DMS114 treated with DMSO at 0.1 percent for 48 hours (cell line): ENCODE data around the gene PDGFD.

Experiments used
- DNase-seq: peaks from one replicate; lab custom pipeline; 2025; ENCODE audit not compliant: unreplicated experiment; lab: John Stamatoyannopoulos, UW

Gene PDGFD

DNA sequence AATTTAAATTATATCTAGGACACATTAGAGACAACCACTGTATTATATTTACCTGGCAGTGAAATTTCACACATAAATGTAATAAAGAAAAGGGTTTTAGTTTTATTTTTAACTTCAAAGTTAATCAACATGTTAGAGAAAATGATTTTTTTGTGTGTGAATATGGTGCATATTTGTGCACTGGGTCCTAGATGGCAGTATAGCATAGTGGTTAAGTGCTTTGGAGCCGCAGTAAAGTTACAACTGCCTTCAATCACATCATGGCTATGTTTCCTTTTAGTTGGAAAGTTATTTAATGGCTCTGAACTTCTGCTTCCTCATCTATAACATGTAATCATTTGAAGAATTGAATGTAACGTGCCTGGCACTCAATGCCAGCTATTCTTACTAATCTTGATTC is 236.4 kb downstream of the PDGFD start:
- DNase-seq: no peak

GRCh38 chr11:103926990-103927389 is 237.0 kb downstream of the PDGFD start:
- no peak for DNase-seq

DNA sequence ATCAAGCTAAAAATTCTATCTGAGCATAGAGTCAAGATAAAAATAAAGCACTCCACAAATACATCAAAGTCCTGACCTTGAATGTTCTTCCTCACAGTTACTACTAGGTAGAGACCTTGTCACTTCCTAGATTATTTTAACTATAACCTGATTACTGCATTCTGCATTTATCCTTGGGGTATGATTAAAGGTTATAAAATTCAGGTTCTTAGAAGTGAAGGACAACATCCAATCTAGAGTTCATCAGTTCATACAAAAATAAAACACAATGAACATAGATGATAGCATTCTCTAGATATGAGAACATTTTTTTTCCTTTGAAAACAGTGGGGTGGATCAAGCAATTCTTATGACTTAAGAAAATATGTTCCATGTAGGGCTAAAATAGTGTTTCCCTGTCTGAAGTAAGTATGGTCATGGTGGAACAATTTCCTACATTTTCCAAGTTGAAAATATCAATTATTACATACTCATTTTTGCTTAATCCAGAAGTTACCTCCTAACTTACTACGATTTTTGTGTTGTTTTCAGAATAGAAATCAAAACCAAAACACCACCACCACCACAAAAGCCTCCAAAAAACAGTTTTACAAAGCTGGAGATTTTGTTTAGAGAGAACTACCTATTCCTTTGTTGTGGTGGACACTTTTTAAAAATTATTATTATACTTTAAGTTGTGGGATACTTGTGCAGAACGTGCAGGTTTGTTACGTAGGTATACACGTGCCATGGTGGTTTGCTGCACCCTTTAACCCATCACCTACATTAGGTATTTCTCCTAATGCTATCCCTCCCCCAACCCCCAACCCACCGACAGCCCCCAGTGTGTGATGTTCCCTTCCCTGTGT is 239.6 kb downstream of the PDGFD start:
- DNase-seq: no peak

- no peak for DNase-seq
Observed at GRCh38 chr11:103923451-103923931, 240.5 kb downstream of the PDGFD start.

DNA sequence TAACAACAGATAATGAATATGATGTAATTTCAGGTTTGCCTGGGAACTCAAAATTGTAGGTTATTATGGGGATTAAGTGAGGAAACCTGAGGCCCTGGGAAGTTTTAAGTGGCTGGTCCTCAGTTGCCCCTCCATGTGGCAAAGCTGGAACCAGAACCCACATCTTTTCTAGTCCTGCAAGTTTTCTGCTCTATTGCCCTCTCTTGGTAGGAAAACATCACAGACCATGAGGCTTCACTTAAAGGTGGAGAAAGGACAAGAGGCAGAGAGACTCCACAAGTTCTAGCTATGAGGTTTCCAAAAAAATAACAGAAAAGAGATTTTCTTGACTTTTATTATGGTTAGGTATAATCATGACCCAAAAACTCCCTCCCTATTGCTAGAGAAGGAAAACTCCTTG is 243.0 kb downstream of the PDGFD start:
- DNase-seq: no peak

DNA sequence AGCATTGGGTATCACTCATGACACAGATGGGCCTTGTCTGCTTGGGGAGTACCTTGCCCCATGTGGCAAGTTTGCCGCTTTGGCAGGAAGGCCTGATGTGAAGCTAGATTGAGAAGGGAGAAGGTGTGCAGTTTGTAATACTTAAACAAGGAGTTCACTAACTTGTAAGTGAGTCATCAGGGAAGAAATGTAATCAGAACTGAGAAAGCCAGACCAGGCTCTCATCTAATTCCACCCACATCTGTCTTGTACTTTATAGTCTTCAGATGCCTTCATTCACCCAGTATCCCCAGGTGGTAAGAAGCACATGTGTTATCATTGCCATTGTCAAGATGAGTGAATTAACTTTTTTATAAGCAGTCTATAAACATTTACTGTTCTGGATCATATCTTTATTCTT is 243.5 kb downstream of the PDGFD start:
- DNase-seq: no peak

DNA sequence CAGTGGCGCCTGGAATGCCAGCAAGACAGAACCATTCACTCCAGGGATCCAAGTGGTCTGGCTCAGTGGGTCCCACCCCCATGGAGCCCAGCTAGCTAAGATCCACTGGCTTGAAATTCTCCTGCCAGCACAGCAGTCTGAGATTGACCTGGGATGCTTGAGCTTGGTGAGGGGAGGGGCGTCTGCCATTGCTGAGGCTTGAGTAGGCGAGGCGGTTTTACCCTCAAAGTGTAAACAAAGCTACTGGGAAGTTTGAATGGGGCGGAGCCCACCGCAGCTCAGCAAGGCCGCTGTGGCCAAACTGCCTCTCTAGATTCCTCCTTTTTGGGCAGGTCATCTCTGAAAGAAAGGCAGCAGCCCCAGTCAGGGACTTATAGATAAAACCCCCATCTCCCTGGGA is 253.2 kb downstream of the PDGFD start:
- DNase-seq: no peak

DNA sequence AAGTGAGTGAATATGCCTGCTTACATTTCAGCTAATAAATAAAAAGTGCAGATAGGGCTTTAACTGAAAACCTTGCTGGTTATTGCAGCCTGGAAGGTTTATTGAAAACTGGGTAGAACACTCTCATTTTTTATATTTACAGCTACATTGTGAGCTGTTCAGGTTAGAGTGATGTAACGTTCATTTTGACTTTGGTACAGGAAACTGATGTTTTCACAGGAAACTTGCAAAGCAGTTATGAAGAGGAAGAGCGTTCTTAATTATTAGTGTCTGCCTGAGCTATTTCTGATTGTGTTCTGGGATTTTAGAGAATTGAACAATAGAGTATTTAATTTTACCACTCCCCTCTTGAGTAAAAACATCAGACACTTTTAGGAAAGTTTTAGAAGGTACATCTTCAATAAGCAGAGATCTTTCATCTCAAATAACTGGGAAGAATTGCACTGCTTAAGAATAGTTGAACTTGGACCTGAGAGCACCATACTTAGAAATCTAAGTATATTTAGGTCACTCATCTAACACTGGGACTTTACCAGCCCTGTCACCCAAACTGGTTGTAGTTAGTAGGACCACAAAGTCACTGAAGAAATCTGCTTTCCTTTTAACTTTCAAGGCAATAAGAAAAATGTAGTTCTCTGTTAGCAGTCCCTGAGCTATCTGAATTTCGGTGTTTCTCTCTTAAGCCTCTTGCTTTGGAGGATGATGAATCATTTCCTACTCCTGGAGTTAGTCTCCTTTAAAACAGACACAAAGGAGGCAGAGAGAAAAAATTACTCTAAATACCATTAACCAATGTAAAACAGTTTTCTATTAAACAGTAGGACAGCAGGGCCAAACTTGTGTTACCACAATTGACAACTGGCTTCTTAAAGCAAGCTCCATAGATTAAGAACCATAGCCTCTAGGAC is 256.1 kb downstream of the PDGFD start:
- no peak for DNase-seq

DNA sequence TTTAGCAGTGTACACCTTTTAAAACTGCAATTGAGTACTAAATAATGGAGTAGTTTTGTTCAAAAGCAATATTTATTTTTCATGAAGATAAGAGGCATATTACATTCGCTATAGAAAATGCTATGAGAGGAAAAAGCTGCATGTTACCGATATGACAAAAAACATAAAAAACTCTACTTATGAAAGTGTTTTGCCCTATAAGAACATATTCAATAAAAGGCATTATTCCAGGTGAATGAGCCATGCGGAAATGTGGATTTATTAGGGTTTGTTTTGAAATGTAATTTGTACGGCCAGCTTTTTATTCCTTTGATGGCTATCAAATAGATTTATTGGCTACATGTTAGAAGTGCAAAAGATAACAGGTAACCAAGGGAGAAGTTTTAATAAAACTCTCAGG is 256.8 kb downstream of the PDGFD start:
- no peak for DNase-seq

DNA sequence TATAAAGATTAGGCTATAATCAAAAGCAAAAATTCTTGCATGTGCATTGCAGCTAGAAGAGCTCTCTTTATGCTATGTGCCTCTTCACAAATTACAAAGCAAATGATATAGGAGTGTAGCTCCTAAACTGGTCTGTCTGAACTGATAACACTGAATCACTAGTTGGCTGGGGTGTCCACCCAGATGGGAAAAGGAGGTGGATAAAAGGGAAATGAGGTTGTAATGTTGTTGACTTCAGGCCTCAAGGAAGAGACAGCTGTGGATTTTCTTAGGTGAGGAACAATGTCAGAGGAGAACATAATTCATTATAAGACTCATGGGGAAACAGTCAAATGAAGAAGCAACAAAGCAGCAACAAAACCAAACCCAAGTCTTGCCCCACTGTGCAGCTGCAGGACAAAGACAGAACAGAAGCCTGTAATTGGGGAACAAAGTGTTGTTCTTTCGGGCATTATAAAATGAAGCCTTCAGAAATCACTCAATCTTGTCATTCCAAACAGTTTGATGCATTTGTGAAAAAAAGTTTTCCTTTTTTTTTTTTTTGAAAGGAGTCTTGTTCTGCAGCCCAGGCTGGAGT is 257.6 kb downstream of the PDGFD start:
- DNase-seq: no peak

DNA sequence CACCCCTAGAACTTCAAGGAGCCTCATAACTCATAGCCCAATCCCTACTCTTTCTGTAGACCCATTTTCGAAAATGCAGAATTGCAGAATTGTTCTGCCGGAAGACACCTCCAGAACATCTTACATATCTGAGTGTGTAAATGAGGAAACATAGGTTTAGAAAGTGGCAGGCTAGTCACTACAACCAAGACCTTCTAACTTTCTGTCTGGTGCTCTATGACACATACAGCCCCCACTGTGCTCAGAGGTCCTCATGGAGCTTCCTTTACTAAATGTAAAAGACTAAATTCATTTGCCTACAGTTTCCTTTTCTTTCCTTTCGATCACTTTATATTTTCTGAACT is 259.7 kb downstream of the PDGFD start:
- no peak for DNase-seq

DNA sequence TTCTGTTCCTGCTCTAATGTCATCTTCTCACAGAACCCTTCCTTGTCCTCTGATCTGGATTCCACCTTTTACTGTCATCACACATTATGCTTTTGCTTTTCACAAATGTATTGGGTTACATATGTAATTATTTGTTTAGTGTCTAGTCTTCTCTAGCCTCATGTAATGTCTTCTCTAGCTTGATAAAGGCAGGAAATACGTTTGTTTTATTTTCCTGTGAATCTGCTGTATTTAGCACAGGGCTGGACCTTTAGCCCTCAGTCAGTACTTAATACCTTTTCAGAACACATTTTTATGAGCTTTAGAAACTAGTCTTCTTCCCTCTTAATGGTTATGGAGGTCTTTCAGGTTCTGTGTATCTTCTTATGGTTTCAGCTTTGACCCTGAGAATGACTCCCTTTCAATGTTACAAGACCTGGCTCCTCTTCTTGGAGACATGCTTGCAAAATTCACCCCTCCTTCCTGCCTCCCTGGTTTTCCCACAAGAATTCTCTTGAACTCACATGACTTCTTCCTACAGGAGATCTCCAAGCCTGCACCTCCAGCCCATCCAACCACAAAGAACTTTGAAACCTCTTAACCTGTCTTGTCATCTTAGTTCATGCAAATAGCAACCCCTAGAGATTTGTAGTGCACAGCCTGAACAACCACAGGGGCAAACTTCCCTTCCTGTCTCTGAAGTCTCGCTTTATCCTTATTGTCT is 260.2 kb downstream of the PDGFD start:
- no peak for DNase-seq

GRCh38 chr11:103902994-103903393 is 261.0 kb downstream of the PDGFD start:
- no peak for DNase-seq

- no peak for DNase-seq
Observed at GRCh38 chr11:103901656-103902055, 262.3 kb downstream of the PDGFD start.

DNA sequence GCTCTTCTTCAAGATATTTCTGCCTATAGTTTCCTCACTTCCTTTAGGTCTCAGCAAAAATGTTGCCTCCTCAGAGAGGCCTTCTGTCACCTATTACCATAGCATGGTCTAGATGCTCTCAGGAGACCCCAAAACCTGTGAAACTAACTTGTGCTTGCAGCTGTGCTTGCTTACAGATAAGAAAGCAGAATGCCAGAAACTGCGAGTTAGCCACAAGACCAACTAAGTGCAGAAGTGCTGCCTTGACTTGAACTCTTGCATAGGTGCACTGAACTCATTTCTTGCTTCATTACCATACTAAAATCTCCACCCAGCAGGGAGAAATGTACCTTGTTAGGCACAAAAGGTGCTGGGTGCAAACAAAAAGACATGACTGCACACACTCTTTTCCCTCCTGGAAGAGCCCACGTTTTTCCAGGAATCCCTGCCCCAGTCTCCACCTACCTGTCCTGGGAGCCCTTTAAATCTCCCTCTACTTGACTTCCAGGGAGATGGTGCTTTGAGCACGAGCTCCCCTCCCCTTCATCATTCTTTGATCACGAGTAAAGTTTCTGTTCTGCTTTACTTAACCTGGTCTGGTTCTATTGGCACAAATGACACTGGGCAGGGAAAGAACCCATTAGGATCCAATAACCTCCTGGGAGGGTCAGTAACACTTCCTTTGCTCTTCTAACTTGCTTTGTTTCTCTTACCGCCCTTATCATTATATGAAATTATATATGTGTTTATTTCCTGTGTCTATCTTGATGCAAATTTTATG is 265.2 kb downstream of the PDGFD start:
- DNase-seq: no peak

DNA sequence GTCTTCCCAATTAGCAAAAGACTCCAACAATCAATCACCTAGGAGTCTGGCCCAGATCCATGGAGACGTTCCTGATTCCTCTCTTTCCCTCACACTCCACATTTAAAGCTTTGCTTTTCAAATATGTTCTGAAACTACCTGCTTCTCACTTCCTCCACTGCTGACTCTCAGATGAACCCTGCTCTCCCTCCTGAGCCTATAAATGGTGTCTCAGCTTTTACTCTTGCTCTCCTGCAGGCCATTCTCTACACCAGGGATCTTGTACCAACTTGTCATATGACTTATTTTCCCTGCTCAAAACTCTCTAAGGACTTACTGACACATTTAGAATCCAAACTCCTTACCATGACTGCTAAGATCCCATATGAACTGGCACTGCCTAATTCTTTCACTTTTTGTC is 265.9 kb downstream of the PDGFD start:
- no peak for DNase-seq

DNA sequence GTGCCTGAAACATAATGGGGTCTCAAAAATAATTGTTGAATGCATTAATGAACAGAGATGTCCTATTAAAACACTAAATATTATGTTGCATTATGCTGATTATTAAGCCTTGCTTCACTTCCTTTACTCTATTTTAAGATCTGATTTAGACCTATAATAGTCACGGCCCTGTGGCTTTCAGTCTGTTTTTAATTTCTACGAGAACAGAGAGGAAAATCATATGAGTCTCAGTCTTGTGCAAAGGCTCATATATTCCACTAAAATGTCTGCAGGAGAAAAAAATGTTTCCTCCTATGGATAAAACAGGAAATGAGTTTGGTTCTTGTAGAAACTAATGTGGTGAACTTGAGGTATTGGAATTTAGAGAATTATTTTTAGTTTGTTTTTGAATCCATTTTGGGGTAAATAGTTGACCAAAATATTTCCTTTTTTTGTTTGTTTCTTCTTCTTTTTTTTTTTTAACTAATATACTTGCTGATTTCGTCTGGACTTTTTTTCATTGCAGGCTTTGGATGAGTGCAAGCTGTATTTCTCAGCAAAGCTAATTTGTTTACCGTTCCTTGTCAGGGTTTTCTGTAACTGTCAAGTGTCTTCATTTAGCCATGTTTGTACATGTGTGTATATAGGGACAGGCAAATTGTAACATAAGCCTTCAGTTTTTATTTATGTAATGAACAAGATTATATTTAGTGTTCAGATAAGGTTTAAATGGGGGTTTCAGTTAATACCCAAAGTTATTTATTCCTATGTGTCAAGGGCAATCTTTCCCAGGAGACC is 266.6 kb downstream of the PDGFD start:
- DNase-seq: no peak

DNA sequence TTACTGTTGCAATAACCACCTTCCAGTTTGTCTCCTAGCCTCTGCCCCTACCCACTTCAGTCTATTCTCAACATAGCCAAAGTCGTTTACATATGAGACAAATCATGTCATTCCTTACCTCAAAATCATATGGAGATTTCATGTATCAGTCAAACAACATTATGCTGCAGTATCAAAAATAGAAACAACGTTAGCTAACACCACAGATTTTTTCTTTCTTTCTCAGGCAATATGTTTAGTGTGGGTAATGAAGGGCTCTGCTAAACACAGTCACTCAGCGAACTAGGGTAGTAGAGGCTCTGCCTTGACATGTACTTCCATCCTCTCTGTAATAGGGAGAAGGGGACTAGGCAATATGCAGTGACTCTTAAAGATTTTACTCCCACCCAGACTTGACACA is 268.8 kb downstream of the PDGFD start:
- no peak for DNase-seq

DNA sequence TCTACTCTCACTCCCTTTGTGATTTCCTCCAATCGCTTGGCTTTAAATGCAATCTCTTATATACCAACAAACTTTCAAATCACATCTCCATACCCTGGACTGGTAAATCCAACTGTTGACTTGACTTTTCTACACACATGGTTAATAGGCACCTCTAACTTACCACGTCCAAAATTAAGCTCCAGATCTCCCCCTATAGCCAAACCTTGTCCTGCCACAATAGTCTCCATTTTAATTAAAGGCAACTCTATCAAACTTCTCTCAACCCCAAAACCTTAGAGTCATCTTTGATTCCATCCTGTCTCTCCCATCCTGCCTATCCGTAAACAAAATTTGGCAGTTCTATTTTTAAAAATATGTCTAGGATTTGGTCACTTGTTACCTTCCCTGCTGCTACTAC is 269.3 kb downstream of the PDGFD start:
- no peak for DNase-seq

GRCh38 chr11:103894034-103894433 is 269.9 kb downstream of the PDGFD start:
- DNase-seq: no peak
